ENCODE data around the gene STIM1.

The STIM1 gene

DNA sequence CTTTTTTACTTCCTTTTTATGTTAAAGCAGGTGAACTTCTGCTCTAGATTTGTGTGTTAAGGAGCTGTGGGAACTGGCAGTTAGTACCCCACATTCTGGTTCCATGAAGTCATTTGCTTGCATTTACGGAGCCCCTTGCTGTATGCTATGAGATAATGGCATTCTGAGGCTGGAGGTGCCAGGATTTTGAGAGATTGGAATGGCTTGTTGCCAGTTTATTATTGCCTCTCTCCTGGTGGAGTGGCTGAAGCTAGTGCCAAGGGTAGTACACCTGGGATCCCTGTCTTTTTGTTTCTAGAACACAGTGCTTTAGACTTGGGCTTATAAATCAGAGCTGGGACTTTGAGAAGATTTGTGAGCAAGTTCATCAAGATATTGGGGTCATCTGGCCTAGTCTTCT is 73.8 kb downstream of the STIM1 start:
- no peak for DNase-seq (ENCODE audit: extremely low read depth, insufficient read length)
- no peak overlapping the region for H3K4me3 ChIP-seq (replicated peaks; ENCODE audit: low read depth, low read length)
- TF ChIP-seq, protein P1, sequence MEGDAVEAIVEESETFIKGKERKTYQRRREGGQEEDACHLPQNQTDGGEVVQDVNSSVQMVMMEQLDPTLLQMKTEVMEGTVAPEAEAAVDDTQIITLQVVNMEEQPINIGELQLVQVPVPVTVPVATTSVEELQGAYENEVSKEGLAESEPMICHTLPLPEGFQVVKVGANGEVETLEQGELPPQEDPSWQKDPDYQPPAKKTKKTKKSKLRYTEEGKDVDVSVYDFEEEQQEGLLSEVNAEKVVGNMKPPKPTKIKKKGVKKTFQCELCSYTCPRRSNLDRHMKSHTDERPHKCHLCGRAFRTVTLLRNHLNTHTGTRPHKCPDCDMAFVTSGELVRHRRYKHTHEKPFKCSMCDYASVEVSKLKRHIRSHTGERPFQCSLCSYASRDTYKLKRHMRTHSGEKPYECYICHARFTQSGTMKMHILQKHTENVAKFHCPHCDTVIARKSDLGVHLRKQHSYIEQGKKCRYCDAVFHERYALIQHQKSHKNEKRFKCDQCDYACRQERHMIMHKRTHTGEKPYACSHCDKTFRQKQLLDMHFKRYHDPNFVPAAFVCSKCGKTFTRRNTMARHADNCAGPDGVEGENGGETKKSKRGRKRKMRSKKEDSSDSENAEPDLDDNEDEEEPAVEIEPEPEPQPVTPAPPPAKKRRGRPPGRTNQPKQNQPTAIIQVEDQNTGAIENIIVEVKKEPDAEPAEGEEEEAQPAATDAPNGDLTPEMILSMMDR (IDR thresholded peaks at IDR 0.05; ENCODE audit: insufficient read depth, low read length, poor library complexity, severe bottlenecking): no peak
- H3K27me3 ChIP-seq (replicated peaks; ENCODE audit: control insufficient read depth, insufficient read depth, low read length): no peaks in the 10 kb centered on the region
- no peaks in the 10 kb centered on the region; the same call in 1 of the 2 replicates for H3K36me3 ChIP-seq (ENCODE audit: control insufficient read depth, insufficient read depth, low read length)

DNA sequence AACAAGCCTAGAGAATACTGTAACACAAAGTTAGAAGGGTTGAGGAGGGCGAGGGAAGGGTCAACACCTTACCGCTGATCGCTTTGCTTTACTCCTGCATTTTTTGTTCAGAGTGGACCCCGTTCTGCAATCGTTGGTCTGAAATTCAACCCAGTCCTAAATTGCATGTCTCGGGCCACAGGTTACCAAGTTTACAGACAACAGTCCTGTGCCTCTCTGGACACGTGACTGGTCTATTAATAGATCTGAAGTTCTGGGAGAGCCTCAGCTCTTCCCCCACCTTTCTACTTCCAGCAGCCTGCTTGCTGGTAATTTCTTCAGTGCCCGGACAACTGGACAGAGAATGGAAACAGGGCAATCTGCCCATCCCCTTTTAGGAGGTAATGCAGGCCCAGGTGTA is 74.2 kb downstream of the STIM1 start:
- no peaks in the 10 kb centered on the region for H3K27me3 ChIP-seq (replicated peaks; ENCODE audit: control insufficient read depth, insufficient read depth, low read length)
- DNase-seq (ENCODE audit: extremely low read depth, insufficient read length): no peak
- H3K36me3 ChIP-seq (ENCODE audit: control insufficient read depth, insufficient read depth, low read length): no peaks in the 10 kb centered on the region; the same call in 1 of the 2 replicates
- H3K4me3 ChIP-seq (replicated peaks; ENCODE audit: low read depth, low read length): no peak overlapping the region
- TF ChIP-seq, protein P1 (IDR thresholded peaks at IDR 0.05; ENCODE audit: insufficient read depth, low read length, poor library complexity, severe bottlenecking): no peak

DNA sequence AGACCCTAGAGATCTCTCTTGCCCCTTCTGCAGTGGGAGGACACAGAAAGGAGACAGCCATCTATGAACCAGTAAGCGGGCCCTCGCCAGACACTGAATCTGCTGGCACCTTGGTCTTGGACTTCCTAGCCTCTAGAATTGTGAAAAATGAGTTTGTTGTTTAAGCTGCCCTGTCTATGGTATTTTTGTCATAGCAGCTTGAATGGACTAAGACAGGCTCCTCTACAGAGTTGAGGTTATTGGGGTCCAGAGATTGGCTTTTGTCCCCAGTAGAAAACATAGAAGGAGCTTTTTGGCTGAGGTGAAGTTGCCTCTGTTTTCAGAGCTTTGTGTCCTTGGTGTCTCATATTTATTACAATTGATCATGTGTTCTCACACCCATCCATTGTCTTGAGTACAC is 77.2 kb downstream of the STIM1 start:
- H3K4me3 ChIP-seq (replicated peaks; ENCODE audit: low read depth, low read length): no peak overlapping the region
- TF ChIP-seq, protein P1 (IDR thresholded peaks at IDR 0.05; ENCODE audit: insufficient read depth, low read length, poor library complexity, severe bottlenecking): no peak
- H3K36me3 ChIP-seq (ENCODE audit: control insufficient read depth, insufficient read depth, low read length): no peaks in the 10 kb centered on the region; the same call in 1 of the 2 replicates
- no peak for DNase-seq (ENCODE audit: extremely low read depth, insufficient read length)
- H3K27me3 ChIP-seq (replicated peaks; ENCODE audit: control insufficient read depth, insufficient read depth, low read length): no peaks in the 10 kb centered on the region

DNA sequence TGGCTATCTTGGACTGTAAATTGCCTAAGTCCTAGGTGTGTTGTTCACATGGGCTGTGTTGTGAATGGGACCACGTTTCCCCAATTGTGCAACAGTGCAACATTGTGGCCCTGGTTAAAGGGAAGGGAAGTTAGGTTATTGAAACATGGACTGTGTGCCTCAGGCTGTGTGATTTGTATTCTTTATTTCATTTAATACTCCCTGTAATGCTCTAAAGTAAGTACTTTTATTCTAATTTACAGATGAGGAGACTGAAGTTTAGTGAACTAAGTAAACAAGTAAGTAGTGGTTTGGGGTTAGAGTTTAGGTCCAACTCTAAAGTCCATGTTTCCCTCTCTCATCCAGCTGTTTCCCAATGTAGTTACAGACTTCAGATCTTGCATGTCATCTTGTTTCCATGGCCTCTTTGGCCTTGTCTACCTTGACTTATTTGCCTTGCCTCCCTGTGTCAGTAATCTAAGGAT is 77.7 kb downstream of the STIM1 start:
- Histone ChIP-seq H3K36me3 (ENCODE audit: control insufficient read depth, insufficient read depth, low read length) (no peaks in the 10 kb centered on the region; the same call in 1 of the 2 replicates), H3K4me3 (replicated peaks; ENCODE audit: low read depth, low read length) (no peak overlapping the region), H3K27me3 (replicated peaks; ENCODE audit: control insufficient read depth, insufficient read depth, low read length) (no peaks in the 10 kb centered on the region)
- no peak for DNase-seq (ENCODE audit: extremely low read depth, insufficient read length)
- TF ChIP-seq, protein P1 (IDR thresholded peaks at IDR 0.05; ENCODE audit: insufficient read depth, low read length, poor library complexity, severe bottlenecking): no peak

DNA sequence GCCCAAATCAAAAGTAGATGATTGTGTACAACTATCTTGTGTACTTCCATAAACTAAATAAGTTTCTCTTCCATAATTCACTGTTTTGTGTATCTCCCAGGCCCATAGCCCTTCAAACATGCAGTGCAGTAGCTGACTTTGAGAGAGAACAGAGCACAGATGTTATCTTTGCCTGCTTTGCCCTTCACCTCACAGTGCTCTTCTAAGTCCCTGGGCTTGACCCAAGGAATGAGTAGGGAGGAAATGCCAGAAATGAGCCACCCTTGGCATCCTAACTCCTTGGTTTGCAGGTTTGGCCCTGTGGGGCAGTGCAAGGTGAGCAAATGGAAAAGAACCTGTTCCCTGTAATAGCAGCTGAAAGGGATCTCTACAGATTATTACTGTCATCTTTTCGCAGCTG is 79.2 kb downstream of the STIM1 start:
- Histone ChIP-seq H3K4me3 (replicated peaks; ENCODE audit: low read depth, low read length) (no peak overlapping the region), H3K27me3 (replicated peaks; ENCODE audit: control insufficient read depth, insufficient read depth, low read length) (no peaks in the 10 kb centered on the region), H3K36me3 (ENCODE audit: control insufficient read depth, insufficient read depth, low read length) (no peaks in the 10 kb centered on the region; the same call in 1 of the 2 replicates)
- TF ChIP-seq, protein P1 (IDR thresholded peaks at IDR 0.05; ENCODE audit: insufficient read depth, low read length, poor library complexity, severe bottlenecking): no peak
- DNase-seq (ENCODE audit: extremely low read depth, insufficient read length): no peak

DNA sequence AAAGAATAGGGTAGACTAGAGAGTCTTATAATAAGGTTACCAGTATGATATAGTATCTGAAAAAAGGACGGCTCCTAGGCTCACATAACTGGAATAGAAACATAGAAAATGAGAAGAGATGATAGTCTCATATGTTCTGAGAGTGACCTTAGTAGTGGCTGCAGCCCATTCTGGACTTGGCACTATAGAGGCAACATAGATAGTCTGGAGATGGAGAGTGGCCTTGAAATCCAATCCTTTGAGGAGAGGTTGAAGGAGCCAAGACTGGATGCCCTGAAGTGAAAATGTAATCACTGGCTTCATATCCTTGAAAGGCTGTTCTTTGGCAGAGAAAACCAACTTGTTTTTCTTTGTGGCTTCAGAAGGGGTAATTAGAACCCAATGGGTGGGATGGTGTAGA is 81.1 kb downstream of the STIM1 start:
- Histone ChIP-seq H3K36me3 (ENCODE audit: control insufficient read depth, insufficient read depth, low read length) (no peaks in the 10 kb centered on the region), H3K4me3 (replicated peaks; ENCODE audit: low read depth, low read length) (no peak overlapping the region), H3K27me3 (replicated peaks; ENCODE audit: control insufficient read depth, insufficient read depth, low read length) (no peaks in the 10 kb centered on the region)
- TF ChIP-seq, protein P1 (IDR thresholded peaks at IDR 0.05; ENCODE audit: insufficient read depth, low read length, poor library complexity, severe bottlenecking): no peak
- DNase-seq (ENCODE audit: extremely low read depth, insufficient read length): no peak

Data from GM06990 (cell line).